Stomach (tissue), 9 donors: ENCODE measurements around the gene EGF. TPM values are rescaled to one million over a fixed set of nuclear protein-coding genes. Genes with fewer than 3 reads are reported as not detected.

Source experiments
- DNase-seq, 2 donors: peaks; one replicate each; pipeline versions ENCODE4 v3.0.0 to v3.0.0-alpha.2; 2013 to 2019
- H3K27ac ChIP-seq, 5 donors: fragments of 200-600 bp in 4 of 5; sonication (generic) in 4 of 5; one replicate each; pipeline ENCODE4 v1.5.1; 2013 to 2019; ENCODE audit warnings: mild to moderate bottlenecking in 1 of 5, moderate library complexity in 1 of 5
- H3K27me3 ChIP-seq, 3 donors: fragments of 200-600 bp; sonication (generic); one replicate each; pipeline ENCODE4 v1.5.1; 2017 to 2019; ENCODE audit warnings: mixed run types in 1 of 3
- H3K36me3 ChIP-seq, 4 donors: fragments of 200-600 bp; sonication (generic); 1 replicate in 3 of 4; 2 replicates in 1 of 4; pipeline ENCODE4 v1.5.1; 2016 to 2019
- H3K4me1 ChIP-seq, 4 donors: fragments of 200-600 bp; sonication (generic); one replicate each; pipeline ENCODE4 v1.5.1; 2016 to 2019
- H3K4me3 ChIP-seq, 4 donors: fragments of 200-600 bp; sonication (generic) in 3 of 4; one replicate each; pipeline ENCODE4 v1.5.1; 2016 to 2019; ENCODE audit warnings: mild to moderate bottlenecking in 1 of 4
- H3K9me3 ChIP-seq, 4 donors: fragments of 200-600 bp; sonication (generic); one replicate each; pipeline ENCODE4 v1.5.1; 2016 to 2019
- EP300 ChIP-seq: sonication (generic); formaldehyde crosslinking; IDR thresholded peaks from one replicate; pipeline ENCODE4 v1.6.1; 2017; ENCODE audit warnings: antibody characterized with exemption
- POLR2A ChIP-seq, 4 donors: fragments of 450-650 bp; IDR thresholded peaks; one replicate each; pipeline ENCODE4 v1.6.1; 2016; ENCODE audit warnings: antibody characterized with exemption in 4 of 4, control low read depth in 2 of 4, mild to moderate bottlenecking in 1 of 4, moderate library complexity in 1 of 4
- POLR2AphosphoS5 ChIP-seq, 3 donors: sonication (generic); formaldehyde crosslinking; IDR thresholded peaks; one replicate each; pipeline ENCODE4 v1.6.1; 2016; ENCODE audit warnings: antibody characterized with exemption in 3 of 3
- WGBS, 5 donors: extraction: QIAGEN DNeasy Blood & Tissue Kit in 3 of 5; methylation state at CpG; one replicate each; pipeline versions ENCODE4 v1.1.5 to v1.1.7; 2013 to 2018; 5-methylcytosine and 5-hydroxymethylcytosine counted together
- intact Hi-C: fragments of 100-400 bp; cut with DNase I; formaldehyde crosslinking; loops from one replicate; pipeline ENCODE4 v1.15.1; 2023; ENCODE audit warnings: low total_unique reads
- polyA plus RNA-seq, 3 donors: library from polyadenylated mRNA; stranded (reverse); fragments of 200-250 nt; gene quantifications; one replicate each; pipeline ENCODE4 v1.2.3, GENCODE V29; 2013
- total RNA-seq, 5 donors: library from RNA; depleted of rRNA; stranded (reverse); fragments of >200 nt; gene quantifications; one replicate each; pipeline versions ENCODE4 v1.1.0 to v1.2.3, GENCODE V29; 2014 to 2016
- TF ChIP-seq, protein P1 (sequence below), 7 experiments: fragments of 450-650 bp in 4 of 7; fragments of 200-600 bp in 3 of 7; sonication (generic) in 3 of 7; IDR thresholded peaks; one replicate each; pipeline ENCODE4 v1.5.1; 2016 to 2019; ENCODE audit warnings: antibody characterized with exemption in 7 of 7, control low read depth in 2 of 7, mild to moderate bottlenecking in 1 of 7
- donor health status: healthy with polysubstance abuse.
- donor health status: Bipolar disorder and iron deficiency.
- donor health status: healthy.

Gene EGF
- total and polyA plus RNA-seq, 8 donors = 0.20 to 0.37 TPM; not detected in 6

- intact Hi-C loops = no loop called here
- Histone ChIP-seq H3K27ac (no peak overlapping the region), H3K36me3 (no peaks in the 10 kb centered on the region), H3K4me3 (no peak overlapping the region), H3K4me1 (no peaks in the 10 kb centered on the region), H3K9me3 (no peaks in the 10 kb centered on the region), H3K27me3 (no peaks in the 10 kb centered on the region)
- DNase-seq = peak in 1 of 2 donors; percentile 50
- 45 to 61% (median 55%) methylated on average over 6 of the region's 6 CpGs for WGBS, 5 donors
- TF ChIP-seq POLR2A (IDR thresholded peaks at IDR 0.05) (no peak), EP300 (no peak), POLR2AphosphoS5 (IDR thresholded peaks at IDR 0.05) (no peak)
- TF ChIP-seq, protein P1, sequence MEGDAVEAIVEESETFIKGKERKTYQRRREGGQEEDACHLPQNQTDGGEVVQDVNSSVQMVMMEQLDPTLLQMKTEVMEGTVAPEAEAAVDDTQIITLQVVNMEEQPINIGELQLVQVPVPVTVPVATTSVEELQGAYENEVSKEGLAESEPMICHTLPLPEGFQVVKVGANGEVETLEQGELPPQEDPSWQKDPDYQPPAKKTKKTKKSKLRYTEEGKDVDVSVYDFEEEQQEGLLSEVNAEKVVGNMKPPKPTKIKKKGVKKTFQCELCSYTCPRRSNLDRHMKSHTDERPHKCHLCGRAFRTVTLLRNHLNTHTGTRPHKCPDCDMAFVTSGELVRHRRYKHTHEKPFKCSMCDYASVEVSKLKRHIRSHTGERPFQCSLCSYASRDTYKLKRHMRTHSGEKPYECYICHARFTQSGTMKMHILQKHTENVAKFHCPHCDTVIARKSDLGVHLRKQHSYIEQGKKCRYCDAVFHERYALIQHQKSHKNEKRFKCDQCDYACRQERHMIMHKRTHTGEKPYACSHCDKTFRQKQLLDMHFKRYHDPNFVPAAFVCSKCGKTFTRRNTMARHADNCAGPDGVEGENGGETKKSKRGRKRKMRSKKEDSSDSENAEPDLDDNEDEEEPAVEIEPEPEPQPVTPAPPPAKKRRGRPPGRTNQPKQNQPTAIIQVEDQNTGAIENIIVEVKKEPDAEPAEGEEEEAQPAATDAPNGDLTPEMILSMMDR (IDR thresholded peaks at IDR 0.05) = no peak
Measured at GRCh38 chr4:109969919-109970318, 57.2 kb downstream of the EGF start.

- Histone ChIP-seq H3K27ac (no peak overlapping the region), H3K27me3 (no peaks in the 10 kb centered on the region), H3K4me1 (no peaks in the 10 kb centered on the region), H3K9me3 (no peaks in the 10 kb centered on the region), H3K36me3 (no peaks in the 10 kb centered on the region), H3K4me3 (no peak overlapping the region)
- no peak for TF ChIP-seq EP300
- TF ChIP-seq POLR2AphosphoS5 (IDR thresholded peaks at IDR 0.05) = no peak
- TF ChIP-seq, protein P1 (IDR thresholded peaks at IDR 0.05) = no peak
- TF ChIP-seq POLR2A (IDR thresholded peaks at IDR 0.05) = no peak
- intact Hi-C loops = no loop called here
- 26 to 48% (median 35%) methylated on average over 5 of the region's 5 CpGs for WGBS, 5 donors
- no peak for DNase-seq
Measured at GRCh38 chr4:109972786-109973528, 60.3 kb downstream of the EGF start.

- no peaks in the 10 kb centered on the region for H3K36me3 ChIP-seq
- no peak overlapping the region for H3K27ac ChIP-seq
- no peaks in the 10 kb centered on the region for H3K9me3 ChIP-seq
- TF ChIP-seq POLR2AphosphoS5 (IDR thresholded peaks at IDR 0.05) (no peak), POLR2A (IDR thresholded peaks at IDR 0.05) (no peak), EP300 (no peak)
- TF ChIP-seq, protein P1 (IDR thresholded peaks at IDR 0.05) = no peak
- WGBS, 5 donors = 11 to 37% (median 20%) methylated on average over 2 of the region's 2 CpGs
- intact Hi-C loops = no loop called here
- DNase-seq = no peak
- no peaks in the 10 kb centered on the region for H3K4me1 ChIP-seq
- H3K27me3 ChIP-seq = no peaks in the 10 kb centered on the region
- no peak overlapping the region for H3K4me3 ChIP-seq
Measured at GRCh38 chr4:109973529-109973905, 60.8 kb downstream of the EGF start.

- DNase-seq = no peak
- no peak overlapping the region for H3K27ac ChIP-seq
- no peaks in the 10 kb centered on the region for H3K36me3 ChIP-seq
- H3K4me1 ChIP-seq = no peaks in the 10 kb centered on the region
- no peaks in the 10 kb centered on the region for H3K9me3 ChIP-seq
- intact Hi-C loops = no loop called here
- peaks cover 0 to 7% (median 0%) of the 10 kb centered on the region in 3 donors for H3K27me3 ChIP-seq
- 76 to 89% (median 88%) methylated on average over 6 of the region's 6 CpGs for WGBS, 5 donors
- no peak overlapping the region for H3K4me3 ChIP-seq
- TF ChIP-seq POLR2A (IDR thresholded peaks at IDR 0.05) = no peak
- TF ChIP-seq EP300 = no peak
- TF ChIP-seq, protein P1 (IDR thresholded peaks at IDR 0.05) = no peak
- TF ChIP-seq POLR2AphosphoS5 (IDR thresholded peaks at IDR 0.05) = no peak
Measured at GRCh38 chr4:109976189-109976588, 63.5 kb downstream of the EGF start.
